Measurements from ENCODE around the gene SPC24. TPM values are rescaled to one million over a fixed set of nuclear protein-coding genes. Genes with fewer than 3 reads are reported as not detected.

The SPC24 gene
- total RNA-seq, 4 donors from 2014 or later, result 1.2 to 2.8 (median 1.5) TPM

- ATAC-seq (ENCODE audit: low FRiP score), result no peak
- DNase-seq (ENCODE audit: low spot score), result no peak
- no peak for TF ChIP-seq CTCF (IDR thresholded peaks at IDR 0.05)
Measured at GRCh38 chr19:11172576-11172975, 17.0 kb upstream of the SPC24 start.

- DNase-seq (ENCODE audit: low spot score) (no peak), ATAC-seq (ENCODE audit: low FRiP score) (no peak)
- no peak for TF ChIP-seq CTCF (IDR thresholded peaks at IDR 0.05)
Measured at GRCh38 chr19:11171144-11171543, 15.6 kb upstream of the SPC24 start.

GRCh38 chr19:11169896-11170678, 14.5 kb upstream of the SPC24 start:
- ATAC-seq (ENCODE audit: low FRiP score) (no peak), DNase-seq (ENCODE audit: low spot score) (no peak)

GRCh38 chr19:11168568-11168967, 13.0 kb upstream of the SPC24 start:
- ATAC-seq (ENCODE audit: low FRiP score) (no peak), DNase-seq (ENCODE audit: low spot score) (no peak)
- no peak for TF ChIP-seq CTCF (IDR thresholded peaks at IDR 0.05)

More at GRCh38 chr19:11169896-11170678, 14.5 kb upstream of the SPC24 start:
- TF ChIP-seq CTCF (IDR thresholded peaks at IDR 0.05), result no peak

- DNase-seq (ENCODE audit: low spot score) (no peak), ATAC-seq (ENCODE audit: low FRiP score) (no peak)
- TF ChIP-seq CTCF (IDR thresholded peaks at IDR 0.05), result no peak
Measured at GRCh38 chr19:11166281-11167142, 10.9 kb upstream of the SPC24 start.

GRCh38 chr19:11165486-11166030, 10.0 kb upstream of the SPC24 start:
- no peak for DNase-seq (ENCODE audit: low spot score)
- no peak for ATAC-seq (ENCODE audit: low FRiP score)
- TF ChIP-seq CTCF (IDR thresholded peaks at IDR 0.05), result no peak
